ENCODE measurements around the gene NFKB1. TPM values are rescaled to one million over a fixed set of nuclear protein-coding genes. Genes with fewer than 3 reads are reported as not detected.
A peak's percentile ranks its signal among the peaks of the same experiment; 100 is the strongest.
"Not testable (repeated sequence)": the region's sequence is repeated elsewhere in the genome, so short reads cannot be mapped to it uniquely, and the experiment has no call there.

NFKB1 gene
- total RNA-seq = 64.5 and 73.2 TPM in 2 replicates

GRCh38 chr4:102500696-102501446 lies at the start of gene NFKB1:
Gene NFKB1 (plus strand): TSS chr4:102501359. CDS start chr4:102525519, 24,160 bp downstream.
- peak; percentile 77 for DNase-seq

- no peak for DNase-seq
These were observed 48.3 kb upstream of the NFKB1 start for GRCh38 chr4:102452854-102453253.

GRCh38 chr4:102453827-102454226 lies 47.3 kb upstream of the NFKB1 start:
- no peak for DNase-seq

GRCh38 chr4:102454268-102454667 lies 46.9 kb upstream of the NFKB1 start:
- no peak for DNase-seq

- no peak for DNase-seq
These were observed 46.0 kb upstream of the NFKB1 start for GRCh38 chr4:102454981-102455685.

- DNase-seq = no peak
These were observed 45.4 kb upstream of the NFKB1 start for GRCh38 chr4:102455750-102456149.

GRCh38 chr4:102466298-102466697 lies 34.9 kb upstream of the NFKB1 start:
- DNase-seq = peak; percentile 80

GRCh38 chr4:102469806-102470205 lies 31.4 kb upstream of the NFKB1 start:
- peak; percentile 20 for DNase-seq

GRCh38 chr4:102472441-102473013 lies 28.6 kb upstream of the NFKB1 start:
- no peak for DNase-seq

- DNase-seq = no peak
These were observed 27.7 kb upstream of the NFKB1 start for GRCh38 chr4:102473476-102473875.

GRCh38 chr4:102474736-102475504 lies 26.2 kb upstream of the NFKB1 start:
- no peak for DNase-seq

- DNase-seq = no peak
These were observed 23.5 kb upstream of the NFKB1 start for GRCh38 chr4:102477657-102478056.

GRCh38 chr4:102478186-102478585 lies 23.0 kb upstream of the NFKB1 start:
- DNase-seq = no peak

GRCh38 chr4:102479832-102480231 lies 21.3 kb upstream of the NFKB1 start:
- not testable (repeated sequence) for DNase-seq

GRCh38 chr4:102483120-102483519 lies 18.0 kb upstream of the NFKB1 start:
- no peak for DNase-seq

- DNase-seq = not testable (repeated sequence)
These were observed 17.0 kb upstream of the NFKB1 start for GRCh38 chr4:102483990-102484692.

GRCh38 chr4:102492531-102493241 lies 8.5 kb upstream of the NFKB1 start:
- no peak for DNase-seq

GRCh38 chr4:102493257-102493656 lies 7.9 kb upstream of the NFKB1 start:
- DNase-seq = no peak

- DNase-seq = no peak
These were observed 7.4 kb upstream of the NFKB1 start for GRCh38 chr4:102493794-102494193.

- no peak for DNase-seq
These were observed 6.6 kb upstream of the NFKB1 start for GRCh38 chr4:102494603-102495002.

- DNase-seq = no peak
These were observed 3.2 kb upstream of the NFKB1 start for GRCh38 chr4:102497986-102498385.

GRCh38 chr4:102500352-102500695 lies 835 bp upstream of the NFKB1 start:
- DNase-seq = peak; percentile 52
